Kidney tubule cell (primary cell): ENCODE data around the gene CLNS1A.
A peak's percentile ranks its signal among the peaks of the same experiment; 100 is the strongest.
"Not testable (repeated sequence)": the region's sequence is repeated elsewhere in the genome, so short reads cannot be mapped to it uniquely, and the experiment has no call there.

Source experiments
- DNase-seq: peaks from one replicate; pipeline ENCODE4 v3.0.0-alpha.2; 2018; ENCODE audit warnings: low spot score

CLNS1A gene

DNA sequence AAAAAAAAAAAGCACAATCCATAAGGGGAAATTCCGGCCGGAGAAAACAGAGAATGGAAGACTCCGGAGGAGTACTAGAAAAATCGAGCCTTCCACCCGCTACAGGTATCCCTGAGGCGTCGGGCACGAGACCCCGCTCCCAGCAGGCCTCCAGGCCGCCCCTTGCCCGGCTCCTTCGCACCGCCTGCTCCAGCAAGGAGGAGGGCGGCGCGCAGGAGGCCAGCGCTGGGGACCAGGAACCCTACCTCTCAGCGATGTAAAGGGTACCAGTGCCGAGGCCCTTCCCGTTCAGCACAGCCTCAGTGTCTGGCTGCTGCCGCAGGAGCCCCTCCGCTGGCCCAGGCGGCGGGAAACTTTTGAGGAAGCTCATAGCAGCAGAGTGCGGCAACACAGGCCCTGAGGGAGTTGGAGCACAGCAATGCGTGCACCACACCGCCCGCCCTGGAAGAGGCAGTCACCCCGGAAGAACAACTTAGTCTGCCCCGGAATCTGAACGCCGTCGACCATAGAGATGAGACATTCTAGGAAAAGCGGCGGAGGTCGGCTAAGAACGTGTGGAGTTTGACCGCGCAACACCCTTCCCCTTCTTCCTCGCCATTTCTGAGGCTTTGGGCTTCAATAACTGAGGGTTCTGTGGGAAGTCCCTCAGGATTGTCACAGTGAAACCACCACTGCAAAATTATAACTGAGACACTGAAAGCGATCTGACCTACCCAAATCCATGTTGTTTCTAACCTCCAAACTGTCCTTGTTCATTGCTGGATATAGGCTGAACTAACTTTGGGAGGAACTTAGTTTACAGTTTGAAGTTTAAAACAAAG, at the start of gene CLNS1A:
Gene CLNS1A (minus strand): TSS at position 450 of the 821 bp plus-strand sequence. CDS start 80 bp downstream, at position 370.
- DNase-seq, result peak; percentile 90

GRCh38 chr11:77687088-77687487, 49.5 kb upstream of the CLNS1A start:
- no peak for DNase-seq

DNA sequence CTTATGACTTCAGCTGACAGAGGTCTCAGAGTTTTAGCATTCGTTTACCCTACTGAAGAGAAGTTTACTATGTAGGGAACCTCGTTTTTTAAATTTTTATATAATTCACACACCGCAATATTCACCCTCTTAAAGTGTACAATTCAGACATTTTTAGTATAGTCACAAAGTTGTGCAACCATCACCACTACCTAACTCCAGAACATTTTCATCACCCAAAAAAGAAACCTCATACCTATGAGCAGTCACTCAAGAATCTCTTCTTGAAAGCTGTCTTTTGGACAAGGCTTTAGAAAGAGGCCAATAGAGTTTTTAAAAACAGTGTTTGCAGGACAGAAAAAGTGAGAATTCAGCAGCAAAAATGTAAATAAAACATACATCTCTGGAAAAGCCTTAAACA, 39.5 kb upstream of the CLNS1A start:
- no peak for DNase-seq

DNA sequence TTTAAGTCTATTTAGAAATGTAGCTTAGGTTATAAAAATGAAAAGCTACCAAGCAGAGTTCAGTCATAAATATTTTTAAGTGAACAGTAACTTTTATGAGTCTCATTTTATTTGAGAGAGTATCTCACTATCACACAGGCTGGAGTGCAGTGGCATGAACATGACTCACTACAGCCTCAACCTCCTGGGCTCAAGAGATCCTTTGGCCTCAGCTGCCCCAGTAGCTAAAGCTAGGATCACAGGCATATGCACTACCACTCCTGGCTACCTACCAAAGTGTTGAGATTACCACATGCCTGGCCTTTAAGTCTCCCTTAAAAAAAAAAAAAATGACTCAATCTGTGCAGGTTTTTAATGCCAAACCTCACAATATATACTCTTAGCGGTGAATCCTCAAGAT, 34.7 kb upstream of the CLNS1A start:
- peak; percentile 63 for DNase-seq

GRCh38 chr11:77669848-77670511, 32.4 kb upstream of the CLNS1A start:
- DNase-seq, result no peak

GRCh38 chr11:77668760-77669159, 31.2 kb upstream of the CLNS1A start:
- DNase-seq, result no peak

DNA sequence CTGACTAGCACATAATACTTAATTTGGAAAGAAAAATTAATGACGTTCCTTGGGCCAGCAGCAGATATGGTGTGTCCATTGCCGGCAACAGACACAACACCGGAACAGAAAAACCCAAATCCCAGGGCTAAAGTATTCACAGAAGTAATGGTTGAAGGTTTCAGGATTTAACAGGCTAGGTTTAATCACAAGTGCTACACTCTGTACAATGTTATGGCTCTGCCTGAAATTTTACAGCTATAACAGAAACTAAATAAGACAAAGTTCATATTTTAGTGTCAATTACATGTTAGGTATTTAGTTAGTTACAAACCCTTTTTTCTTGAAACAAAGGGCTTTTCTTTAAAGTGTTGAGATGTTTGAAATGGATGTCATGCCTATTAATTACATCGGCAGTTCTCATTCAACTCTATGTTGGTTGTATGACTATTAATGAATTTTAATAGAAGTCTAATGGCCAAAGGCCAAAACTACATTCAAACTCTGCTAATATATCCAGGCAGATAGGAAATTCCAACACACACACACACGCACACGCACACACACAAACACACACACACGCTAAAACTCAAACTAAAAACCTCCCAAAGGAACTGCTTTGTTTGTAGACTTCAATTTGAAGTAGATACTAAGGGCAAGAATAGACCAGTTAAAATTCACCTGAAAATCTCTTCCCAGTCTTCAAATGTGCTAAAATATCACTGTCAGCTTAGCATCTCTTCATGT, 27.8 kb upstream of the CLNS1A start:
- no peak for DNase-seq

DNA sequence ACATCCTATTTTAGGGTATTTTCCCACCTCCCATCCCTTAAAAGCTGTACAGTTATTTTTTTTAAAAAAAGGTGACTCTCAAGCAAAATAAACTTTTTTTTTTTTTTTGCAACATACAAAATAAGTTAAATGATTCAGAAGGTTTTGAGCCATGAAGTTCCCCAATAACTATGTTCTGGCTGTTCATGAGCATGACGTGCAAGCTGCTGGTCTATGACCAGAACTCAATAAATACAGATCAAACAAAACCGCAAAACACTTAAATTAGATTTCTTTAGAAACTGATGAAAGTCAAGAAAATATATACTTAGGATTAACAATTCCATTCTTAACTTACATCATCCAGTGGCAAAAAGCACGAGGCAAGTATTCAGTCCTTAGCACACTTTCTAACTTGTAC, 24.1 kb upstream of the CLNS1A start:
- no peak for DNase-seq

GRCh38 chr11:77660947-77661346, 23.4 kb upstream of the CLNS1A start:
- DNase-seq, result no peak

DNA sequence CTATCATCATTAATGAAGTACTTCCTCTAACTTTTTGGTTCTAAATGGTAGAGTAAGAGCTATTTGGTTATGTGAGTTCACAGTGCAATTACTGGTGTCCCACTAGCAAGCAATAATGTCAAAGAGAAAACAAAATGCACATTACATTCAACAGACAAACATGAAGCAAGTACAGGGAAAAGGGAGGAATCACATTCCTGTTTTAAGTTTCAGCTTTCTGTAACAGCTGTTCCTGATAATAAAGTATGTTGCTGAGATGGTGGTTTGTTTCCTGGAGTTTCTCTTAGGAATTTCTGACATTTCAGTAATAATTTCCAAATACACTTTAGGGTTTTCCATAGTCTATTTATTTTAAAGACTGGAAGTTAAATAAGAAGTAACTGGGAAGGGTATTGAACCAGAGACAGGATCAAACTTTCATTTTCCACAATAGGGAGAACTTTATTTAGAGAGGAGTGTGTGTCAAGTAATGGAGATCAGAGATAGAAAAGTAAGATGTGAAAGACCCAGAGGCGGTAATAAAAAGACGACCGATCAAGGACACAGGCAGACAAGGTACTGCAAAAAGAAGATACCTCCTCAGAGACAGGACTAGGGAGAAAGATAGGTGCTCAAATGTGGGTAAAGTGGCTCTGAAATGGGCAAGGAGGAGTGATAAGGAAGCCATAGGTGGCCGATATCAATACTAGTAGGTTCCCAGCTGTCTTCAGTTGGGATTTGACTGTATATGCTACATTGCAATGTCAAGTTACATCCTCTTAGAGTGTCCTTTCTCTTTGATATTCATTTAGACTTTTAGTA, 20.8 kb upstream of the CLNS1A start:
- DNase-seq, result no peak

GRCh38 chr11:77656362-77656761, 18.8 kb upstream of the CLNS1A start:
- DNase-seq, result no peak

GRCh38 chr11:77654770-77655434, 17.3 kb upstream of the CLNS1A start:
- DNase-seq, result no peak

DNA sequence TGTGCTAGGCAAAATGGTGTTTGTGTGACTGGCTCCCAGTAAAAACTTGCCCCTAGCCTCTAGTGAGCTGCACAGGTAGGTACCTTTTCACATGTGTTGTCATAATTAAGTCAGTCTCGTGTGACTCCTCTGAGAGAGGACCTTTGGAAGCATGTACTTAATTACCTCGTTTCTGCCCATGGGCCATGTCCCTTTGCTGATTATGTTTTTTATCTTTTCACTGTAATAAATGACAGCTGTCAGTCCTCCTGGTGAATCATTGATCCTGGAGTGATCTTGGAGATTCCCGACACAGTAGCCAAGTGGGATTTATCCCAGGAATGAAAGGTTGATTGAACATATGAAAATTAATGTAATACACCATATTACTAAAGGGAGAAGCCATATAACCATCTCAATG, 12.5 kb upstream of the CLNS1A start:
- DNase-seq, result no peak

DNA sequence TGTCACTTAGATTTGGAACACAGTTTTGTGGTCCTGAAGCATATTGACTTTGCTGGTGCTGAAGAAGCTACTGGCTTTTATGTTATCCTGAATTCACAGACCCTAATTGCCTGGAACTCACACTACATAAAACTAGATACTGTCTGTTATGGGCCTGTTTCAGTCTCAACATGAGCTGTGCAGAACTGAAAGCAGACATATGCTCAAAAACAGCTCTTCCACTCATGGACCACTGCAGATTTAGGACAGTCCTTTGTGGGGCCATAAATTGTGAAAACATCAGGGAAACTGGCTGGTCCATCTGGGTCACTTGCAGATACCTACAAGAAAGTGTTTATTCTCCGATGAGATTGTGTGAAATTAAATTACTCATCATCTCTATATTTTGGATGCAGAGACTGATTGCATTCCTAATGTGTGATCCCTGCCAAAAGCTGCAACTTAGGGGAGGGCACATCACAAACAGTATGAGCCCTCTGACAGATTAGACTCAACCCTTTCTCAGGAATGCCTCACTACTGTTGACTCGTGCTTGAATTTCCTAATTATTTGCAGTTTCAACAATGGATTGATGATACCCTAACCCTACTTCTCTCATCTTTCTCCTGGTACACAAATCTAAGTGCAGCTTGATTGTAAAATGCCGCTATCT, 10.2 kb upstream of the CLNS1A start:
- no peak for DNase-seq

DNA sequence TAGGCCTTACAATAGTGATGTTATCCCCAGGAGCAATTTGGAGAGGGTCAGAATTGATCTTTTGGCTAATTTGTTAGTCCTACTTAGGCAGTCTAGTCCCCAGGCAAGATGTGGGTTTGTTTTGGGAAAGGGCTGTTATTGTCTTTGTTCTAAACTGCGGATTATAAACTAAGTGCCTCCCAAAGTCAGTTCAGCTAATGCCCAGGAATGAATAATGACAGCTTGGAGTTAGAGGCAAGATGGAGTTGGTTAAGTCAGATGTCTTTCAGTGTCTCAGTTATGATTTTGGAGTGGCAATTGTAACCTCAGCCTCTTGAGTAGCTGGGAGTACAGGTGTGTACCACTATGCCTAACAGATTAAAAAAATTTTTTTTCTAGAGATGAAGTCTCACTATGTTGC, 7.3 kb upstream of the CLNS1A start:
- DNase-seq, result no peak

DNA sequence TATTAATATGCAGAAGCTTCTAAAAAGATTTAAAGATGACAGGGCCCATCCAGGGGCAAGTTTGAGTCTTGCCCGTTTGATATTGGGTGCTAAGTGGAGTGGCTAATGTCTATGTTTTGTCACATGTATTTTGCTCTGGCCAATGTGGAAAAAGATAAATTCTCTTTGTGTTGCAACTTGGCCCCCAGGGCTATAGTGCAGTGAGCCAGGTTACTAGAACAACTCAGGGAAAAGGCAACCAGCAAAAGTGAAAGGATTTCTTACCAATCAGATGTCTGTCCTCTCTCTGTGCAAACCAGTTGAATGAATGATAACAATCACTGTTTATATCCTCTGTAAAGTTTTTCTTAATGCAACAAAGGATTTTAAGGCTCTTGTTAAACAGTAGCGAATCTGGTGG, 4.6 kb upstream of the CLNS1A start:
- no peak for DNase-seq

- DNase-seq, result no peak
These were observed 756 bp downstream of the CLNS1A start for GRCh38 chr11:77636731-77637344.

GRCh38 chr11:77633926-77634325, 3.7 kb downstream of the CLNS1A start:
- DNase-seq, result not testable (repeated sequence)

DNA sequence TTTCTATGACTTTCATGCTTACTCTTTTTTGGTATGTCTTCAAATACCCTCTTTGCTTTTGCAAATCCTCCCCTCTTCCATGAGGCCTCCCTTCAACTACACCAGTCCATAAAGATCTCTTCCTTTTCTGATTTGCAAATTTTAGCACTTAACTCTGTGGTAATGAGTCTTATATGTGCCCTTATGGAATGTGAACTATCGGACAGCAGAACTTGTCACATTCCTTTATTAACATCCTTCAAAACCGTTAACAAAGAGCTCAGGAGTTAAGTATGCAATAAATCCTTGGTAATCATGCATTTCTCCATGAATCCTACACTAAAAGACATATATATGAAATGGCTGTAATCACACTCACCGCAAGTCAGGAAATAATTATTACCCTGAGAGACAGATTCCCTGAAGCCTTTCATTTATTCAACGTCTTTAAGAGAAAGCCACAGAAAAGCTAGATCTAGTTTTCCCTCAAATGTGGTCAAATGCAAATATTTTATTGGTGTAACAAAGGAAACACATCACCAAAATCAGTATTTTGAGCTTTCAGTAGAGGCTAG, 7.4 kb downstream of the CLNS1A start:
- DNase-seq, result no peak

DNA sequence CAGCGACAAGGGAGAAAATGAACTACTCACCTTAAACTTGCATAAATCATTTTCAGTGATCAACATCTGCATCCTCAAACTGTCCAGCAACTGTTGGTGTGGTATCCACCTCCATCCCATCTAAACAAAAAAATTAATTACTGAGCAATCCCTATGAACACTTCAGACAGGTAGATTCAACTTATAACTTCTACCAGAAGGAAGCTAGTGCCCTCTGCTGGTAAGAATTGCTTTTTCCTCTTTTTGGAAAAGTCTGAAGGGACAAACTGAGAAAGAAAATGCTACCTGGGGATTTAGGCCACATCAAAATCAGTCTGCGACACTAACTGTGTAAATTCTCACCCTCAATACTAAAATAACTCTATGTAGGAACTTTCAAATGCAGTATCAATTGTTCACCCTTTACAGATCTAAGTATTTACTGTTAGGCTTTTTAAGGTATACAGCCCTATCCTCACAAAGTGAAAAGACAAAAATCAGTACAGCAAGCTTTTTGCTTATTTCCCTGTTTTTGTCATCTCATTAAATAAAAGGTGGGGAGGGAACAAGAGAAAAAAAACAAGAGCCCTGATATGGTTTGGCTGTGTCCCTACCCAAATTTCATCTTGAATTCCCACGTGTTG, 17.9 kb downstream of the CLNS1A start:
- peak; percentile 61 for DNase-seq
